Activated naive CD4-positive, alpha-beta T cell treated with anti-CD3 and anti-CD28 coated beads, Interleukin-2, amount 50 U/mL, for 72 hours (primary cell): ENCODE data around the gene DDI2. TPM values are rescaled to one million over a fixed set of nuclear protein-coding genes. Genes with fewer than 3 reads are reported as not detected.
"Not testable (repeated sequence)": the region's sequence is repeated elsewhere in the genome, so short reads cannot be mapped to it uniquely, and the experiment has no call there.

ENCODE experiments used
- ATAC-seq, 2 donors: fragments of 150-1000 bp; cut with Tn5 transposase; 2 replicates each; pipeline ENCODE4 v1.10.0; 2021; ENCODE audit warnings: mild to moderate bottlenecking in 2 of 2, moderate library complexity in 2 of 2
- DNase-seq, 2 donors: peaks; one replicate each; pipeline ENCODE4 v3.0.0; 2021 to 2022; ENCODE audit warnings: low spot score in 2 of 2
- H3K27ac Mint-ChIP-seq, 2 donors: one replicate each; pipeline ENCODE4 v1.8.0; 2022; ENCODE audit warnings: mild to moderate bottlenecking in 2 of 2, mixed read lengths in 2 of 2
- H3K36me3 Mint-ChIP-seq, 2 donors: one replicate each; pipeline ENCODE4 v1.8.0; 2022; ENCODE audit warnings: mixed read lengths in 2 of 2
- H3K9me3 Mint-ChIP-seq, 2 donors: one replicate each; pipeline ENCODE4 v1.8.0; 2022; ENCODE audit warnings: mixed read lengths in 2 of 2
- total RNA-seq, 2 donors: library from RNA; stranded (reverse); gene quantifications; one replicate each; pipeline ENCODE4 v1.2.3, GENCODE V29; 2022

DDI2 gene
- total RNA-seq, 2 donors from 2014 or later: 23.9 to 32.2 TPM

- Mint-ChIP-seq H3K9me3 (no peaks in the 10 kb centered on the region), H3K27ac (peak overlapping the region in 1 of 2 donors; percentile 30), H3K36me3 (no peaks in the 10 kb centered on the region)
- ATAC-seq: no peak
- no peak for DNase-seq
Observed at GRCh38 chr1:15681349-15682292, 64.4 kb downstream of the DDI2 start.

GRCh38 chr1:15682936-15683341 lies 65.7 kb downstream of the DDI2 start:
- Mint-ChIP-seq H3K9me3 (no peaks in the 10 kb centered on the region), H3K36me3 (peaks cover 0 to 7% of the 10 kb centered on the region in 2 donors), H3K27ac (peak overlapping the region; percentile 95 to 96)
- DNase-seq: no peak
- ATAC-seq: no peak

GRCh38 chr1:15683345-15684039 lies 66.2 kb downstream of the DDI2 start:
- Mint-ChIP-seq H3K27ac (peak overlapping the region; percentile 95 to 96), H3K9me3 (no peaks in the 10 kb centered on the region), H3K36me3 (peaks cover 0 to 13% of the 10 kb centered on the region in 2 donors)
- DNase-seq (no peak), ATAC-seq (no peak)

- ATAC-seq: peak; percentile 61 to 80
- H3K27ac Mint-ChIP-seq: peak within 1 kb of the TSS; percentile 95 to 96
- H3K36me3 Mint-ChIP-seq: peaks cover 0 to 16% of the 10 kb centered on the region in 2 donors
- peak in 1 of 2 donors; percentile 60 for DNase-seq
- H3K9me3 Mint-ChIP-seq: no peaks in the 10 kb centered on the region
Observed at GRCh38 chr1:15684042-15684461, 66.8 kb downstream of the DDI2 start, which contains the start of gene PLEKHM2. Gene PLEKHM2 (plus strand): TSS chr1:15684320. CDS start chr1:15684559, 239 bp downstream.

GRCh38 chr1:15684468-15685291 lies 67.4 kb downstream of the DDI2 start:
- Mint-ChIP-seq H3K36me3 (peaks cover 0 to 16% of the 10 kb centered on the region in 2 donors), H3K27ac (peak overlapping the region; percentile 95 to 96)
- peak; percentile 24 to 50 for ATAC-seq

GRCh38 chr1:15685820-15686219 lies 68.6 kb downstream of the DDI2 start:
- Mint-ChIP-seq H3K27ac (peak overlapping the region in 1 of 2 donors; percentile 69), H3K9me3 (no peaks in the 10 kb centered on the region), H3K36me3 (peaks cover 0 to 16% of the 10 kb centered on the region in 2 donors)
- ATAC-seq (no peak), DNase-seq (no peak)

More at GRCh38 chr1:15684468-15685291, 67.4 kb downstream of the DDI2 start:
- peak; percentile 55 to 66 for DNase-seq
- no peaks in the 10 kb centered on the region for H3K9me3 Mint-ChIP-seq

- DNase-seq: no peak
- ATAC-seq: no peak
- peaks cover 0 to 16% of the 10 kb centered on the region in 2 donors for H3K36me3 Mint-ChIP-seq
- H3K27ac Mint-ChIP-seq: peak overlapping the region in 1 of 2 donors; percentile 28
- H3K9me3 Mint-ChIP-seq: no peaks in the 10 kb centered on the region
Observed at GRCh38 chr1:15687446-15687845, 70.2 kb downstream of the DDI2 start.

- DNase-seq: no peak
- Mint-ChIP-seq H3K27ac (no peak overlapping the region), H3K9me3 (no peaks in the 10 kb centered on the region), H3K36me3 (peaks cover 0 to 22% of the 10 kb centered on the region in 2 donors)
- no peak for ATAC-seq
Observed at GRCh38 chr1:15690317-15690716, 73.1 kb downstream of the DDI2 start.

GRCh38 chr1:15691434-15692032 lies 74.3 kb downstream of the DDI2 start:
- no peak for DNase-seq
- peaks cover 0 to 22% of the 10 kb centered on the region in 2 donors for H3K36me3 Mint-ChIP-seq
- no peak for ATAC-seq
- peak overlapping the region in 1 of 2 donors; percentile 50 for H3K27ac Mint-ChIP-seq
- no peaks in the 10 kb centered on the region for H3K9me3 Mint-ChIP-seq

- DNase-seq (no peak), ATAC-seq (no peak)
- H3K9me3 Mint-ChIP-seq: no peaks in the 10 kb centered on the region
- H3K27ac Mint-ChIP-seq: peak overlapping the region; percentile 28 to 63
- peaks cover 0 to 22% of the 10 kb centered on the region in 2 donors for H3K36me3 Mint-ChIP-seq
Observed at GRCh38 chr1:15692121-15692682, 74.9 kb downstream of the DDI2 start.

GRCh38 chr1:15693371-15693770 lies 76.1 kb downstream of the DDI2 start:
- Mint-ChIP-seq H3K27ac (peak overlapping the region in 1 of 2 donors; percentile 29), H3K36me3 (peaks cover 0 to 11% of the 10 kb centered on the region in 2 donors), H3K9me3 (no peaks in the 10 kb centered on the region)
- ATAC-seq: no peak
- no peak for DNase-seq

GRCh38 chr1:15696956-15697521 lies 79.8 kb downstream of the DDI2 start:
- H3K27ac Mint-ChIP-seq: peak overlapping the region; percentile 82 to 99
- no peaks in the 10 kb centered on the region for H3K9me3 Mint-ChIP-seq
- ATAC-seq (peak; percentile 84 to 87), DNase-seq (no peak)
- H3K36me3 Mint-ChIP-seq: peaks cover 0 to 12% of the 10 kb centered on the region in 2 donors

- DNase-seq: no peak
- Mint-ChIP-seq H3K36me3 (peaks cover 0 to 12% of the 10 kb centered on the region in 2 donors), H3K27ac (peak overlapping the region in 1 of 2 donors; percentile 63), H3K9me3 (no peaks in the 10 kb centered on the region)
- ATAC-seq: no peak
Observed at GRCh38 chr1:15698201-15698600, 80.9 kb downstream of the DDI2 start.

GRCh38 chr1:15699321-15699720 lies 82.1 kb downstream of the DDI2 start:
- not testable (repeated sequence) for H3K27ac Mint-ChIP-seq, H3K9me3 Mint-ChIP-seq, ATAC-seq, DNase-seq
- peaks cover 0 to 12% of the 10 kb centered on the region in 2 donors for H3K36me3 Mint-ChIP-seq

GRCh38 chr1:15700508-15700907 lies 83.2 kb downstream of the DDI2 start:
- DNase-seq (no peak), ATAC-seq (no peak)
- Mint-ChIP-seq H3K9me3 (no peaks in the 10 kb centered on the region), H3K27ac (peak overlapping the region in 1 of 2 donors; percentile 40), H3K36me3 (peaks cover 0 to 8% of the 10 kb centered on the region in 2 donors)
